ELF-1 (cell line): ENCODE measurements around the gene KCNK4.

Source experiments
- DNase-seq: peaks from one replicate; pipeline ENCODE4 v3.0.0-alpha.2; 2016; ENCODE audit warnings: low read depth, low spot score

The KCNK4 gene

GRCh38 chr11:64324692-64325469 lies 33.8 kb downstream of the KCNK4 start:
- no peak for DNase-seq

- DNase-seq, result no peak
Measured at GRCh38 chr11:64327375-64327774, 36.3 kb downstream of the KCNK4 start.

- DNase-seq, result no peak
Measured at GRCh38 chr11:64327993-64328392, 36.9 kb downstream of the KCNK4 start.

GRCh38 chr11:64330888-64331287 lies 39.8 kb downstream of the KCNK4 start:
- no peak for DNase-seq

- DNase-seq, result peak; percentile 53
Measured at GRCh38 chr11:64331569-64332371, 40.7 kb downstream of the KCNK4 start.

GRCh38 chr11:64333556-64333955 lies 42.5 kb downstream of the KCNK4 start:
- no peak for DNase-seq

- peak; percentile 93 for DNase-seq
Measured at GRCh38 chr11:64334764-64335735, 43.9 kb downstream of the KCNK4 start.

- no peak for DNase-seq
Measured at GRCh38 chr11:64337538-64338249, 46.6 kb downstream of the KCNK4 start.

- DNase-seq, result no peak
Measured at GRCh38 chr11:64338716-64339115, 47.6 kb downstream of the KCNK4 start.

- no peak for DNase-seq
Measured at GRCh38 chr11:64339286-64339685, 48.2 kb downstream of the KCNK4 start.

GRCh38 chr11:64339754-64340408 lies 48.8 kb downstream of the KCNK4 start, which contains the start of gene CCDC88B:
Gene CCDC88B, plus strand, starts transcription at chr11:64340204. Its CDS starts 63 bp downstream, at chr11:64340267.
- DNase-seq, result no peak

- peak; percentile 88 for DNase-seq
Measured at GRCh38 chr11:64340671-64341335, 49.7 kb downstream of the KCNK4 start.

GRCh38 chr11:64341429-64341828 lies 50.3 kb downstream of the KCNK4 start:
- DNase-seq, result no peak

- peak; percentile 91 for DNase-seq
Measured at GRCh38 chr11:64341851-64342791, 51.0 kb downstream of the KCNK4 start.

GRCh38 chr11:64342869-64343745 lies 52.0 kb downstream of the KCNK4 start:
- no peak for DNase-seq

- DNase-seq, result peak; percentile 49
Measured at GRCh38 chr11:64343767-64344559, 52.9 kb downstream of the KCNK4 start.

- no peak for DNase-seq
Measured at GRCh38 chr11:64344787-64345186, 53.7 kb downstream of the KCNK4 start.
